ENCODE data around the gene BABAM2. TPM values are rescaled to one million over a fixed set of nuclear protein-coding genes. Genes with fewer than 3 reads are reported as not detected.
A peak's percentile ranks its signal among the peaks of the same experiment; 100 is the strongest.

The BABAM2 gene
- total RNA-seq, 2 donors from 2014 or later = 32.2 to 33.5 TPM

GRCh38 chr2:27849558-27850205 is 40.8 kb upstream of the BABAM2 start:
- no peak overlapping the region for H3K9ac ChIP-seq (ENCODE audit: low read depth in 2 of 2, low read length in 2 of 2)
- no peaks in the 10 kb centered on the region for H3K27me3 ChIP-seq
- no peak overlapping the region for H3K4me3 ChIP-seq
- no peak overlapping the region for H3K27ac ChIP-seq
- no peak for TF ChIP-seq CTCF (IDR thresholded peaks at IDR 0.05)
- H3K4me1 ChIP-seq = peaks cover 3% of the 10 kb centered on the region
- DNase-seq = no peak
- H3K36me3 ChIP-seq = no peaks in the 10 kb centered on the region
- H3K9me3 ChIP-seq = no peaks in the 10 kb centered on the region
- intact Hi-C loops (cut with DNase I) = no loop called here

- TF ChIP-seq CTCF (IDR thresholded peaks at IDR 0.05) = no peak
- intact Hi-C loops (cut with DNase I) = no loop called here
- Histone ChIP-seq H3K4me3 (no peak overlapping the region), H3K9ac (ENCODE audit: low read depth in 2 of 2, low read length in 2 of 2) (no peak overlapping the region), H3K4me1 (peaks cover 3% of the 10 kb centered on the region), H3K27me3 (no peaks in the 10 kb centered on the region), H3K36me3 (no peaks in the 10 kb centered on the region), H3K27ac (no peak overlapping the region), H3K9me3 (no peaks in the 10 kb centered on the region)
- DNase-seq = no peak
Observed at GRCh38 chr2:27852691-27853090, 37.8 kb upstream of the BABAM2 start.

- Histone ChIP-seq H3K9ac (ENCODE audit: low read depth in 2 of 2, low read length in 2 of 2) (no peak overlapping the region), H3K9me3 (no peaks in the 10 kb centered on the region), H3K27ac (no peak overlapping the region), H3K27me3 (no peaks in the 10 kb centered on the region), H3K4me3 (no peak overlapping the region), H3K36me3 (no peaks in the 10 kb centered on the region), H3K4me1 (peaks cover 3% of the 10 kb centered on the region)
- peak; percentile 23 for DNase-seq
- TF ChIP-seq CTCF (IDR thresholded peaks at IDR 0.05) = no peak
- intact Hi-C loops (cut with DNase I) = no loop called here
Observed at GRCh38 chr2:27854229-27854862, 36.2 kb upstream of the BABAM2 start.

GRCh38 chr2:27855476-27855875 is 35.1 kb upstream of the BABAM2 start:
- Histone ChIP-seq H3K9me3 (no peaks in the 10 kb centered on the region), H3K9ac (ENCODE audit: low read depth in 2 of 2, low read length in 2 of 2) (no peak overlapping the region), H3K4me3 (no peak overlapping the region), H3K4me1 (peaks cover 3% of the 10 kb centered on the region), H3K27ac (no peak overlapping the region), H3K27me3 (no peaks in the 10 kb centered on the region), H3K36me3 (no peaks in the 10 kb centered on the region)
- no peak for DNase-seq
- intact Hi-C loops (cut with DNase I) = no loop called here
- no peak for TF ChIP-seq CTCF (IDR thresholded peaks at IDR 0.05)

- H3K27ac ChIP-seq = no peak overlapping the region
- intact Hi-C loops (cut with DNase I) = no loop called here
- TF ChIP-seq CTCF (IDR thresholded peaks at IDR 0.05) = no peak
- no peaks in the 10 kb centered on the region for H3K27me3 ChIP-seq
- H3K4me1 ChIP-seq = peaks cover 3% of the 10 kb centered on the region
- H3K36me3 ChIP-seq = no peaks in the 10 kb centered on the region
- no peak overlapping the region for H3K9ac ChIP-seq (ENCODE audit: low read depth in 2 of 2, low read length in 2 of 2)
- DNase-seq = no peak
- H3K9me3 ChIP-seq = no peaks in the 10 kb centered on the region
- no peak overlapping the region for H3K4me3 ChIP-seq
Observed at GRCh38 chr2:27856386-27856785, 34.1 kb upstream of the BABAM2 start.
